SU-DHL-6 (cell line): ENCODE results near the gene R3HDM2.

ENCODE experiments used
- EZH2phosphoT487 ChIP-seq: fragments of 200-600 bp; sonication (generic), shearing (Covaris generic); conservative IDR thresholded peaks from 2 replicates; pipeline ENCODE4 v1.6.1; 2018; ENCODE audit warnings: mild to moderate bottlenecking, antibody characterized with exemption, low read length, moderate library complexity, mixed read lengths
- TF ChIP-seq, protein P1 (sequence below): fragments of 200-600 bp; sonication (generic); IDR thresholded peaks from one replicate; pipeline ENCODE4 v1.5.1; 2017; ENCODE audit warnings: antibody characterized with exemption, mild to moderate bottlenecking, low read length, moderate library complexity; ENCODE audit not compliant: insufficient read depth, poor library complexity, severe bottlenecking

DNA sequence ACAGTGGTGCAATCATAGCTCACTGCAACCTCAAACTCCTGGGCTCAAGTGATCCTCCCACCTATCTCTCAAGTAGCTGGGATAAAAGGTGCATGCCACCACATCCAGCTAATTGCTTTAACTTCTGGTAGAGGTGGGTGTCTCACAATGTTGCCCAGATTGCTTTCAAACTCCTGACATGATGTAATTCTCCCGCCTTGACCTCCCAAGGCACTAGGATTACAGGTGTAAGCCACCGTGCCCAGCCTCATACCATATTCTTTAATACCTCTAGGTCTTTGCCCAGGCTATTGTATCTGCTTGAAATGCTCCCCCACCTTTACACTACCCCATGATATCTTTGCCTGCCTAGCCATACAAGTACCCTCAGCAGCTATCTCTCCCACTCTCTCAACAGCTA is 11.3 kb downstream of the R3HDM2 start:
- TF ChIP-seq, protein P1, sequence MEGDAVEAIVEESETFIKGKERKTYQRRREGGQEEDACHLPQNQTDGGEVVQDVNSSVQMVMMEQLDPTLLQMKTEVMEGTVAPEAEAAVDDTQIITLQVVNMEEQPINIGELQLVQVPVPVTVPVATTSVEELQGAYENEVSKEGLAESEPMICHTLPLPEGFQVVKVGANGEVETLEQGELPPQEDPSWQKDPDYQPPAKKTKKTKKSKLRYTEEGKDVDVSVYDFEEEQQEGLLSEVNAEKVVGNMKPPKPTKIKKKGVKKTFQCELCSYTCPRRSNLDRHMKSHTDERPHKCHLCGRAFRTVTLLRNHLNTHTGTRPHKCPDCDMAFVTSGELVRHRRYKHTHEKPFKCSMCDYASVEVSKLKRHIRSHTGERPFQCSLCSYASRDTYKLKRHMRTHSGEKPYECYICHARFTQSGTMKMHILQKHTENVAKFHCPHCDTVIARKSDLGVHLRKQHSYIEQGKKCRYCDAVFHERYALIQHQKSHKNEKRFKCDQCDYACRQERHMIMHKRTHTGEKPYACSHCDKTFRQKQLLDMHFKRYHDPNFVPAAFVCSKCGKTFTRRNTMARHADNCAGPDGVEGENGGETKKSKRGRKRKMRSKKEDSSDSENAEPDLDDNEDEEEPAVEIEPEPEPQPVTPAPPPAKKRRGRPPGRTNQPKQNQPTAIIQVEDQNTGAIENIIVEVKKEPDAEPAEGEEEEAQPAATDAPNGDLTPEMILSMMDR = no peak
- no peak for TF ChIP-seq EZH2phosphoT487
